Stomach (tissue), 4 donors: ENCODE measurements around the gene LENG1.

Experiments
- EP300 ChIP-seq: sonication (generic); formaldehyde crosslinking; IDR thresholded peaks from one replicate; pipeline ENCODE4 v1.6.1; 2017; ENCODE audit warnings: antibody characterized with exemption
- POLR2A ChIP-seq, 4 donors: fragments of 450-650 bp; IDR thresholded peaks; one replicate each; pipeline ENCODE4 v1.6.1; 2016; ENCODE audit warnings: antibody characterized with exemption in 4 of 4, control low read depth in 2 of 4, mild to moderate bottlenecking in 1 of 4, moderate library complexity in 1 of 4
- TF ChIP-seq, protein P1 (sequence below), 7 experiments: fragments of 450-650 bp in 4 of 7; fragments of 200-600 bp in 3 of 7; sonication (generic) in 3 of 7; IDR thresholded peaks; one replicate each; pipeline ENCODE4 v1.5.1; 2016 to 2019; ENCODE audit warnings: antibody characterized with exemption in 7 of 7, control low read depth in 2 of 7, mild to moderate bottlenecking in 1 of 7

- TF ChIP-seq POLR2A (IDR thresholded peaks at IDR 0.05) (no peak), EP300 (no peak)
- TF ChIP-seq, protein P1, sequence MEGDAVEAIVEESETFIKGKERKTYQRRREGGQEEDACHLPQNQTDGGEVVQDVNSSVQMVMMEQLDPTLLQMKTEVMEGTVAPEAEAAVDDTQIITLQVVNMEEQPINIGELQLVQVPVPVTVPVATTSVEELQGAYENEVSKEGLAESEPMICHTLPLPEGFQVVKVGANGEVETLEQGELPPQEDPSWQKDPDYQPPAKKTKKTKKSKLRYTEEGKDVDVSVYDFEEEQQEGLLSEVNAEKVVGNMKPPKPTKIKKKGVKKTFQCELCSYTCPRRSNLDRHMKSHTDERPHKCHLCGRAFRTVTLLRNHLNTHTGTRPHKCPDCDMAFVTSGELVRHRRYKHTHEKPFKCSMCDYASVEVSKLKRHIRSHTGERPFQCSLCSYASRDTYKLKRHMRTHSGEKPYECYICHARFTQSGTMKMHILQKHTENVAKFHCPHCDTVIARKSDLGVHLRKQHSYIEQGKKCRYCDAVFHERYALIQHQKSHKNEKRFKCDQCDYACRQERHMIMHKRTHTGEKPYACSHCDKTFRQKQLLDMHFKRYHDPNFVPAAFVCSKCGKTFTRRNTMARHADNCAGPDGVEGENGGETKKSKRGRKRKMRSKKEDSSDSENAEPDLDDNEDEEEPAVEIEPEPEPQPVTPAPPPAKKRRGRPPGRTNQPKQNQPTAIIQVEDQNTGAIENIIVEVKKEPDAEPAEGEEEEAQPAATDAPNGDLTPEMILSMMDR (IDR thresholded peaks at IDR 0.05) = no peak
Observed at GRCh38 chr19:54173951-54174834, 14.7 kb upstream of the LENG1 start.
